Activated T-cell treated with anti-CD3 and anti-CD28 coated beads, Interleukin-2, amount 50 U/mL, for 4 hours (primary cell): ENCODE results near the gene HERC2. TPM values are rescaled to one million over a fixed set of nuclear protein-coding genes. Genes with fewer than 3 reads are reported as not detected.
"Not testable (repeated sequence)": the region's sequence is repeated elsewhere in the genome, so short reads cannot be mapped to it uniquely, and the experiment has no call there.

Experiments used
- ATAC-seq, 2 donors: fragments of 200-7000 bp; cut with Tn5 transposase; one replicate each; pipeline ENCODE4 v1.10.0; 2021
- DNase-seq: peaks from one replicate; pipeline ENCODE4 v3.0.0-alpha.2; 2020
- H3K27me3 Mint-ChIP-seq: one replicate; pipeline ENCODE4 v1.8.0; 2021; ENCODE audit warnings: low read depth, mixed read lengths
- H3K36me3 Mint-ChIP-seq: one replicate; pipeline ENCODE4 v1.8.0; 2022; ENCODE audit warnings: mixed read lengths; ENCODE audit not compliant: insufficient read depth
- H3K4me1 Mint-ChIP-seq: one replicate; pipeline ENCODE4 v1.8.0; 2021; ENCODE audit warnings: low read depth, mixed read lengths
- H3K4me3 Mint-ChIP-seq: one replicate; pipeline ENCODE4 v1.8.0; 2021; ENCODE audit warnings: mild to moderate bottlenecking, moderate library complexity, mixed read lengths
- H3K9me3 Mint-ChIP-seq: one replicate; pipeline ENCODE4 v1.8.0; 2021; ENCODE audit warnings: mixed read lengths
- total RNA-seq, 3 donors: library from RNA; stranded (reverse); gene quantifications; one replicate each; pipeline ENCODE4 v1.2.1, GENCODE V29; 2021

HERC2 gene
- total RNA-seq, 3 donors from 2014 or later, result 20.3 to 27.8 (median 23.5) TPM

- H3K27me3 Mint-ChIP-seq, result no peaks in the 10 kb centered on the region
- H3K4me1 Mint-ChIP-seq, result no peaks in the 10 kb centered on the region
- H3K36me3 Mint-ChIP-seq, result peaks cover 21% of the 10 kb centered on the region
- H3K9me3 Mint-ChIP-seq, result no peaks in the 10 kb centered on the region
- DNase-seq (no peak), ATAC-seq (no peak)
- H3K4me3 Mint-ChIP-seq, result no peak overlapping the region
These were observed 102.9 kb downstream of the HERC2 start for GRCh38 chr15:28219116-28219515.

- H3K4me3 Mint-ChIP-seq, H3K27me3 Mint-ChIP-seq, H3K4me1 Mint-ChIP-seq, DNase-seq, H3K9me3 Mint-ChIP-seq, ATAC-seq: not testable (repeated sequence)
- H3K36me3 Mint-ChIP-seq, result peaks cover 24% of the 10 kb centered on the region
These were observed 104.9 kb downstream of the HERC2 start for GRCh38 chr15:28216946-28217546.

GRCh38 chr15:28215521-28215920, 106.5 kb downstream of the HERC2 start:
- H3K36me3 Mint-ChIP-seq, result peaks cover 26% of the 10 kb centered on the region
- H3K27me3 Mint-ChIP-seq, ATAC-seq, H3K4me1 Mint-ChIP-seq, H3K9me3 Mint-ChIP-seq, H3K4me3 Mint-ChIP-seq, DNase-seq: not testable (repeated sequence)

GRCh38 chr15:28214006-28214790, 107.8 kb downstream of the HERC2 start:
- H3K4me3 Mint-ChIP-seq, ATAC-seq, H3K9me3 Mint-ChIP-seq, DNase-seq, H3K4me1 Mint-ChIP-seq, H3K27me3 Mint-ChIP-seq: not testable (repeated sequence)
- H3K36me3 Mint-ChIP-seq, result peaks cover 18% of the 10 kb centered on the region

GRCh38 chr15:28213393-28213792, 108.6 kb downstream of the HERC2 start:
- H3K36me3 Mint-ChIP-seq, result peaks cover 18% of the 10 kb centered on the region
- H3K27me3 Mint-ChIP-seq, result not testable (repeated sequence)

GRCh38 chr15:28208583-28208982, 113.4 kb downstream of the HERC2 start:
- H3K9me3 Mint-ChIP-seq, result no peaks in the 10 kb centered on the region
- H3K36me3 Mint-ChIP-seq, result peaks cover 19% of the 10 kb centered on the region
- no peaks in the 10 kb centered on the region for H3K27me3 Mint-ChIP-seq
- no peak overlapping the region for H3K4me3 Mint-ChIP-seq
- no peak for ATAC-seq
- no peaks in the 10 kb centered on the region for H3K4me1 Mint-ChIP-seq
- no peak for DNase-seq

More at GRCh38 chr15:28213393-28213792, 108.6 kb downstream of the HERC2 start:
- not testable (repeated sequence) for H3K4me1 Mint-ChIP-seq, H3K4me3 Mint-ChIP-seq, ATAC-seq, DNase-seq, H3K9me3 Mint-ChIP-seq

DNA sequence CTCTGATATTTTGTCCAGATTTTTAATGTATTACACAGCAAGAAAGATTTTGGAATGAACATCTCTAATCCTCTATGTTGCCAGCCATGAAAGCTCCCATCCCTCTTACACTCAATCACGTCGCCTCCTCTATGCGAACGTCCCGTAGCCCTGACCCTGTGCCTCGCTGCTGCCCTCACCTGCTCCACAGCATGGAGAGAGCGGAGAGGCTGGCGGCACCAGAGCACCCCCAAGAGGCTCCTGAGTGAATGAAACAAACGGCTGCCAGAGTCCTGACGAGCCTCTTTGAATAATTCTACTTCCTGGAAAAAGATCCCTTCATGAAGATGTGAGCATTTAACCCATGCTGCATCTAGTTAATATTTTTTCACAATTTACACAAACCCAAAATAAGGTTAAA, 116.3 kb downstream of the HERC2 start:
- peak in 1 of 2 donors; percentile 65 for ATAC-seq
- not testable (repeated sequence) for H3K9me3 Mint-ChIP-seq, H3K27me3 Mint-ChIP-seq, DNase-seq, H3K4me1 Mint-ChIP-seq, H3K4me3 Mint-ChIP-seq
- peaks cover 24% of the 10 kb centered on the region for H3K36me3 Mint-ChIP-seq

DNA sequence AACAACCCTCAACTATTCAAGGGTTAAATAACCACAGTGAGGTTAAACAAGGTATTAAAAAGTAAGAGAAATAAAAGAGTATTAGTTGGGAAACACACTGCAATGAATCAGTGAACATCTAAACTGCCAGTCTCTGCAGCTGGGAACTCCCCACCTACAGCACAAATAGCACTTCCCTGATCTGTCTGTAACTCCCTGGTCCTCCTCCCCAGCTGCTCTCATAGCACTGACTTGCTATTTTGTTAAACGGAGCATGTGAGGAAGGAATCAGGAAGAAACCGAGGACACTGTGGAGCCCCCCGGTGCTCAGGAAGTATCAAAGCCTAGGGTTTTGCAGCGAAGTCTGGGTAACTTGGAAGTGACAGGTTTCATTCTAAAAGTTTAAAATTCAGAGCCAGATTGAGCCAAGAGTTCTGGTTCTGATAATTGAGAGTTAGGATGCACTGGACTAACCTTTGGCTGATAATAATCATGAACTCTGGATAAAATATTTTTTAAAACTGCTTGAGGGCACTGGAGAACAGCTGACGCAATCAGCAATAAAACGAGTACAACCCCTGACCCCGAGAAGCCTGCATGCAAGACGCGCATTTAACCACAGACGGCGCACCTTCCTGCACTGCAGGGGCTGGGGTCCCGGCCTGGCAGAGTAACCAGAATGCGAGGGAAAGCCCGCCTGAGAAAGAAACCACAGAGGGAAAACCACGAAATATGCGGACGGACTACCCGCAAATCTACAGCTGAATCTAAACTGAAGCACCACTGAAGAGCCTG, 118.7 kb downstream of the HERC2 start:
- H3K9me3 Mint-ChIP-seq, DNase-seq, ATAC-seq, H3K4me1 Mint-ChIP-seq, H3K27me3 Mint-ChIP-seq, H3K4me3 Mint-ChIP-seq: not testable (repeated sequence)
- H3K36me3 Mint-ChIP-seq, result peaks cover 37% of the 10 kb centered on the region

GRCh38 chr15:28202124-28202523, 119.9 kb downstream of the HERC2 start:
- H3K36me3 Mint-ChIP-seq, result peaks cover 37% of the 10 kb centered on the region
- not testable (repeated sequence) for ATAC-seq

GRCh38 chr15:28198215-28198614, 123.8 kb downstream of the HERC2 start:
- not testable (repeated sequence) for H3K4me1 Mint-ChIP-seq, H3K9me3 Mint-ChIP-seq, DNase-seq, ATAC-seq, H3K27me3 Mint-ChIP-seq, H3K4me3 Mint-ChIP-seq
- peaks cover 40% of the 10 kb centered on the region for H3K36me3 Mint-ChIP-seq

More at GRCh38 chr15:28202124-28202523, 119.9 kb downstream of the HERC2 start:
- H3K4me3 Mint-ChIP-seq, H3K27me3 Mint-ChIP-seq, H3K4me1 Mint-ChIP-seq, H3K9me3 Mint-ChIP-seq, DNase-seq: not testable (repeated sequence)

DNA sequence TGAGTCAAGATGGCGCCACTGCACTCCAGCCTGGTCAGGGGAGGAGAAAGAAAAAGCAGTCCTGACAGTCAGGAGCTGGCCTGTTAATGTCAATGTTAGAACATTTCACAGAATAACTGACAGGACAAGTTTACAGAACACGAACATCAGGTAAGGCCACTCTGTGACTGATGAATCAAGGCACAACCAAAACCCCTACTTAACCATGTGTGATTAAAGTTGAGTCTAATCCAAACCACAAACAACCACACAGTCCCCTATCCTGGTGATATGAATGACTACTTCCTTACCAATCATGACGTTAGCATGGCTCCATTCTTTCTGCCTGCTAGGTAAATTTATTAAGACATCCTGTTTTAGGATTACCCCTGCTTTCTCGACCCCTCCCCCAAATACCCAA, 124.3 kb downstream of the HERC2 start:
- H3K4me1 Mint-ChIP-seq, H3K4me3 Mint-ChIP-seq, H3K9me3 Mint-ChIP-seq, DNase-seq, H3K27me3 Mint-ChIP-seq: not testable (repeated sequence)
- peak in 1 of 2 donors; percentile 67 for ATAC-seq
- peaks cover 43% of the 10 kb centered on the region for H3K36me3 Mint-ChIP-seq

GRCh38 chr15:28196581-28196980, 125.4 kb downstream of the HERC2 start:
- H3K36me3 Mint-ChIP-seq, result peaks cover 48% of the 10 kb centered on the region
- not testable (repeated sequence) for H3K4me1 Mint-ChIP-seq, H3K9me3 Mint-ChIP-seq, ATAC-seq, DNase-seq, H3K4me3 Mint-ChIP-seq, H3K27me3 Mint-ChIP-seq

- no peaks in the 10 kb centered on the region for H3K27me3 Mint-ChIP-seq
- no peaks in the 10 kb centered on the region for H3K9me3 Mint-ChIP-seq
- H3K36me3 Mint-ChIP-seq, result peaks cover 35% of the 10 kb centered on the region
- ATAC-seq (no peak), DNase-seq (no peak)
- H3K4me3 Mint-ChIP-seq, result no peak overlapping the region
- H3K4me1 Mint-ChIP-seq, result no peaks in the 10 kb centered on the region
These were observed 129.2 kb downstream of the HERC2 start for GRCh38 chr15:28192772-28193171.

- no peaks in the 10 kb centered on the region for H3K9me3 Mint-ChIP-seq
- no peaks in the 10 kb centered on the region for H3K4me1 Mint-ChIP-seq
- H3K27me3 Mint-ChIP-seq, result no peaks in the 10 kb centered on the region
- ATAC-seq (no peak), DNase-seq (no peak)
- no peak overlapping the region for H3K4me3 Mint-ChIP-seq
- peaks cover 40% of the 10 kb centered on the region for H3K36me3 Mint-ChIP-seq
These were observed 130.1 kb downstream of the HERC2 start for GRCh38 chr15:28191832-28192231.
